GM10266 (cell line): ENCODE data around the gene BTF3L4.

Source experiments
- DNase-seq: peaks from one replicate; pipeline ENCODE4 v3.0.0; 2012; ENCODE audit errors: extremely low spot score
- TF ChIP-seq, protein P1 (sequence below): IDR thresholded peaks from 2 replicates; pipeline ENCODE4 v1.5.1; 2012; ENCODE audit warnings: mild to moderate bottlenecking, low read depth; ENCODE audit not compliant: control insufficient read depth, insufficient read depth; ENCODE audit errors: missing control alignments

Gene BTF3L4

DNA sequence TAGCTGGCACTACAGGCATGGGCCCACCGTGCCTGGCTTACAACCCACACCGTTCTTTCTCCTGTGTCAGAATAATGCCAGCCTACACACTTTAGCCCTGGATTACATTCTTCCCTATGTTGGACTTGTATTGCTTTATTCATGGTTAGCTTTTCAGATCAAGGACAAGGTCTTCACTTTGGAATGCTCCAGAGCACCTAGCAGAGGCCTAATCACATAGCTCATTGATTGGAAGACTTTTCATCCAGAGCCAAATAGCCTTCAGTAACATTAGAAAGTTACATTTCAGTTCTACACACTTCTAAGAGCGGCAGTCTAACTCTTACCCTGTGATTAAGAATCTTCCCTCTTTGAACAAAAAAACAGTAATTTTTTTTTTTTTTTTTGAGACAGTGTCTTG lies 56.4 kb downstream of the BTF3L4 start:
- TF ChIP-seq, protein P1, sequence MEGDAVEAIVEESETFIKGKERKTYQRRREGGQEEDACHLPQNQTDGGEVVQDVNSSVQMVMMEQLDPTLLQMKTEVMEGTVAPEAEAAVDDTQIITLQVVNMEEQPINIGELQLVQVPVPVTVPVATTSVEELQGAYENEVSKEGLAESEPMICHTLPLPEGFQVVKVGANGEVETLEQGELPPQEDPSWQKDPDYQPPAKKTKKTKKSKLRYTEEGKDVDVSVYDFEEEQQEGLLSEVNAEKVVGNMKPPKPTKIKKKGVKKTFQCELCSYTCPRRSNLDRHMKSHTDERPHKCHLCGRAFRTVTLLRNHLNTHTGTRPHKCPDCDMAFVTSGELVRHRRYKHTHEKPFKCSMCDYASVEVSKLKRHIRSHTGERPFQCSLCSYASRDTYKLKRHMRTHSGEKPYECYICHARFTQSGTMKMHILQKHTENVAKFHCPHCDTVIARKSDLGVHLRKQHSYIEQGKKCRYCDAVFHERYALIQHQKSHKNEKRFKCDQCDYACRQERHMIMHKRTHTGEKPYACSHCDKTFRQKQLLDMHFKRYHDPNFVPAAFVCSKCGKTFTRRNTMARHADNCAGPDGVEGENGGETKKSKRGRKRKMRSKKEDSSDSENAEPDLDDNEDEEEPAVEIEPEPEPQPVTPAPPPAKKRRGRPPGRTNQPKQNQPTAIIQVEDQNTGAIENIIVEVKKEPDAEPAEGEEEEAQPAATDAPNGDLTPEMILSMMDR: no peak
- no peak for DNase-seq

DNA sequence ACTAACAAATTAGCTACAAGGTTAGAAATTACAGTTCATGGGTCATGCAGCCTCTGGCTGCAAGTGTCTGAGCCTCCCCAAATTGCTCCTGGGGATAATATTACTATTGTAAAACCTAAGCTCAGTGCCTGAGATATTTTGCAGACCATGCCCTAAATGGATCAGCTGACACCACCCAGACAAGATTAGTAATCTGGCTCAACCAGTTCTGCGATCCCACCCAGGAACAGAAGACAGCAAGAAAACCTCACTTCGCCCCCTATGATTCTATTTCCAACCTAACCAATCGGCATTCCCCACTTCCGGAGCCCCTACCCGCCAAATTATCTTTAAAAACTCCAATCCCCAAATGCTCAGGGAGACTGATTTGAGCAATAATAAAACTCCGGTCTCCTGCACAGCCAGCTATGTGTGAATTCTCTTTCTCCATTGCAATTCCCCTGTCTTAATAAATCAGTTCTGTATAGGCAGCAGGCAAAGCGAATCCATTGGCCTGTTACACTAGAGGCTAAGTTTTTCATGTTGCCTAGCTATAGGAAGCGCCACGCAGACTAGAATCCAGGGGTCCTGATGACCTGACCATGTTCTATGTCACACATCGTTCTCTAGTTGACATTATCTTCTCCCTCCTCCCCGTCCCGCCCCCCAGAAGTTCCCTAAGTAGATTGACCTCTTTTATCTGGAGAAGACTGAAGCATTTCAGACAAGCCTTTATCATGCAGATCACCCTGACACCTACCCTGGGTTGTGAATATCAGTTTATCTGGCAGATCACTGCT lies 63.4 kb downstream of the BTF3L4 start:
- TF ChIP-seq, protein P1: no peak
- DNase-seq: no peak

DNA sequence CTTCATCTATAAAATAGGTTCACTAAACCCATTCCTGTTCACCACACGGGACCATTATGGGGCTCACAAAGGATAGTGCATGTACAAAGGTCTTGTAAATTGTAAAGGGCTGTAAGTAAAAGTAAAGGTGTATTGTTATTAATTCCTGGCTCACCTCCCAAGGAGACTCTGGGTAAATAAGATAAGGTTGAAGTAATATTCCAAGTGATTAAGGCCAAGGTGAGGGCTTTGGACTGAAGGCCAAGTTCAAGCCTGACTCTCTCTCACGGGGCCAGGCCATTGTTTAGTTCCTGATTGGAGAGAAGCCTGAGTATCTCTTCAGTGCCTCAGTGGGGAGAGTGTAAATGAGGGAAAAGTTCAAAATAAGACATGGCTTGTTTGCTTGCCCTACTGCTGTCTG lies 66.3 kb downstream of the BTF3L4 start:
- DNase-seq: no peak
- TF ChIP-seq, protein P1: no peak

DNA sequence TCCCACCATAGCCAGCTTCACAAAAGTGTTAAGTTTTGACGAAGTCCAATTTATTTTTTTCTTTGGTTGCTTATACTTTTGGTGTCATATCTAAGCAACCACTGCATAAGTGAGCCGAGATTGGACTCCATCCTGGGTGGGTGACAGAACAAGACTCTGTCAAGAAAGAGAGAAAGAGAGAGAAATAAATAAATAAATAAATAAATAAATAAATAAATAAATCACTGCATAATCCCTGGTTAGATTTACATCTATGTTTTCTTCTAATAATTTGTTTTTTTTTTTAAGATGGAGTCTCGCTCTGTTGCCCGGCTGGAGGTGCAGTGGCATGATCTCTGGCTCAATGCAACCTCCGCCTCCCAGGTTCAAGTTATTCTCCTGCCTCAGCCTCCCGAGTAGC lies 67.5 kb downstream of the BTF3L4 start:
- DNase-seq: no peak
- TF ChIP-seq, protein P1: no peak

DNA sequence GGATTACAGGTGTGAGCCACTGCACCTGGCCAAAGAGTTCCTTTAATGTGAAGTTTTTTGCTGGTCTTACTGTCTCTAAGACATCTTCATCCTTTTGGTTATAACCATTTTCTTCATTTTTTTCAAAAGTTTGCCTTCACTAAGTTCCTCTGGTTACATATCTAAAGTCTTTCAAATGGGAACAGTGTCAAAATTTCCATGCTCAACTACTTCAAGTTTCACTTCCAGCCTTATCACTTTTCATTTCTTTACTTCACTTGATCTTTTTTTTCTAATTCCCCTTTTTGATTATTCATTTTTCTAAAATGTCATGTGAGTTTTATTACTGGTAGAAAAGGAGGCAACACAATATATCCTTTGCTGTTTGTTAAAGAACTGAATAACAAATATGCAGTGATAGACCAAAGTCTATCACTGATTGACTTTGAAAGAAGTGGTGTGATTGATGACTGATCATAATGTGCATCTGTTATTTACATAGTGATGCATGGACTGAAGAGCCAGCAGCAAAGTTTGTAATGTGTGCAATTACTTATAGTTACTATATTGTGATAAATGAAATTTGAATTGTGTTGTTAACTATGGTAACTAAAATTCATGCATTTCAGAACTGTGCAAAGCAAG lies 69.8 kb downstream of the BTF3L4 start:
- TF ChIP-seq, protein P1: no peak
- no peak for DNase-seq

DNA sequence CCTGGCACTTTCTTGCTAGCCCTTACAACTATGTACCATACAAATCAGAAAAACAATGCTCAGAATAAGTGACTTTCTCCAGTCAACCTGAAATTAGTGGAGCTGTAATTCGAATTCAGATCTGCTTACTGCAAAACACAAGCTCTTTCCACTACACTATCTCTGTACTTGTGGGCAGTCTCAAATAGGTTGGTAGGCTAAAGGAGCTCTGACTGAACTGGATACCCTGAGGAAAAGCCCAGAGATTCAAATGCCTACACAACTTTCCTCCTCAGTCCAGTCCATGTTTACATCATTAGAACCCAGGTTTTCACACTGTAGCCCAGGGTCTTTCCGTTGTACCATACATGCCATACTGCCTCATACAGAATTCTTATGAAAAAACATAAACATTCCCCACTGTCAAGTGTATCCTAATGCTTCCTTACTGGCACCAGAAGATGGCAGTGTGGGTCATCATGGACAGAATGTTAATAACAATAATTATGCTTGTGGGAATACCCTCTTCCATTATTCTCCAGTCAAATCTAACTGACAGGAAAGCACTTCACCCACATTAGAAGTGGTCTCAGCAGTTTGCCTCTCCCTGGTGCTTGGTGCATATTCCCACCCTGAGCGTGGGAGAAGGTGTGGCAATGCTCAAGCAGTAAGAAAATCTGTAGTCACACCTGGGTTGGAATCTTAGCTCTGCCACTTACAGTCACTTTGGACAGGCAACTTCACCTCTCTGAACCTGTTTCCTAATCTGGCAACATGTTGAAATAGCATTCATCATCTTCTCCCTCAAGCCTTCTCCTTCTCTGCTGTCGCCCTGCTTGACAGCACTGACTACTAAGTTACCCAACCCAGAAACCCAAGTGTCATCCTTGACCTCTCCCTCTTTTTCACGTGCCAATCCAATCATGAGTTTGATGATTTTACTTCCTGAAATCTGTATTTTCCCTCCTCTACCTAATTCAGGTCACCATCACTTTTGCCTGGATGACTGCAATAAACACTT lies 71.4 kb downstream of the BTF3L4 start:
- TF ChIP-seq, protein P1: peak; percentile 62
- DNase-seq: peak; percentile 34
